GM23338 (cell line): ENCODE results near the gene B3GALT2. TPM values are rescaled to one million over a fixed set of nuclear protein-coding genes. Genes with fewer than 3 reads are reported as not detected.
"Not testable (repeated sequence)": the region's sequence is repeated elsewhere in the genome, so short reads cannot be mapped to it uniquely, and the experiment has no call there.

Experiments
- ATAC-seq: fragments of 200-7000 bp; cut with Tn5 transposase; 3 replicates; pipeline ENCODE4 v1.9.1; 2020
- DNase-seq: peaks from one replicate; pipeline ENCODE4 v3.0.0-alpha.2; 2015; ENCODE audit warnings: low spot score
- H2AFZ ChIP-seq: fragments of 200-600 bp; sonication (generic); 2 replicates; pipeline ENCODE4 v1.8.0; 2016; ENCODE audit warnings: antibody characterized with exemption, mild to moderate bottlenecking, moderate library complexity
- H3F3A ChIP-seq: fragments of 200-600 bp; sonication (generic); replicated peaks from 2 replicates; pipeline ENCODE4 v1.8.0; 2017; ENCODE audit warnings: antibody characterized with exemption, mixed run types, low read depth
- H3K27ac ChIP-seq: fragments of 200-600 bp; sonication (generic); 2 replicates; pipeline ENCODE4 v1.6.1; 2016; ENCODE audit warnings: low read depth
- H3K27me3 ChIP-seq: fragments of 200-600 bp; sonication (generic); 2 replicates; pipeline ENCODE4 v1.8.0; 2016; ENCODE audit warnings: mild to moderate bottlenecking, mixed run types, moderate library complexity; ENCODE audit not compliant: insufficient read depth
- H3K36me3 ChIP-seq: fragments of 200-600 bp; sonication (generic); 2 replicates; pipeline ENCODE4 v1.8.0; 2016; ENCODE audit warnings: mild to moderate bottlenecking; ENCODE audit not compliant: insufficient read depth
- H3K4me1 ChIP-seq: fragments of 200-600 bp; sonication (generic); 2 replicates; pipeline ENCODE4 v1.8.0; 2016; ENCODE audit warnings: mild to moderate bottlenecking, moderate library complexity; ENCODE audit not compliant: insufficient read depth
- H3K4me2 ChIP-seq: fragments of 200-600 bp; sonication (generic); 2 replicates; pipeline ENCODE4 v1.7.1; 2017; ENCODE audit warnings: mixed run types
- H3K4me3 ChIP-seq: fragments of 200-600 bp; sonication (generic); 2 replicates; pipeline ENCODE4 v1.6.1; 2016; ENCODE audit warnings: mixed run types
- H3K79me2 ChIP-seq: fragments of 200-600 bp; sonication (generic); replicated peaks from 2 replicates; pipeline ENCODE4 v1.8.0; 2017; ENCODE audit warnings: mild to moderate bottlenecking; ENCODE audit not compliant: insufficient read depth
- H3K9me2 ChIP-seq: fragments of 200-600 bp; sonication (generic); 2 replicates; pipeline ENCODE4 v1.8.0; 2017; ENCODE audit not compliant: insufficient read depth
- H4K20me1 ChIP-seq: fragments of 200-600 bp; sonication (generic); replicated peaks from 2 replicates; pipeline ENCODE4 v1.8.0; 2017; ENCODE audit warnings: mild to moderate bottlenecking; ENCODE audit not compliant: insufficient read depth
- H3K27ac Mint-ChIP-seq: 2 replicates; pipeline ENCODE4 v1.8.0; 2020; ENCODE audit warnings: inconsistent platforms, mild to moderate bottlenecking, moderate library complexity, mixed read lengths
- H3K27me3 Mint-ChIP-seq: 3 replicates; pipeline ENCODE4 v1.8.0; 2022; ENCODE audit warnings: low read depth, mild to moderate bottlenecking, moderate library complexity, mixed read lengths, inconsistent platforms; ENCODE audit not compliant: insufficient read depth, poor library complexity
- H3K36me3 Mint-ChIP-seq: 3 replicates; pipeline ENCODE4 v1.8.0; 2021; ENCODE audit warnings: low read depth, mild to moderate bottlenecking, inconsistent platforms, moderate library complexity, mixed read lengths
- H3K4me1 Mint-ChIP-seq: 3 replicates; pipeline ENCODE4 v1.8.0; 2020; ENCODE audit warnings: mild to moderate bottlenecking, inconsistent platforms, mixed read lengths
- H3K4me3 Mint-ChIP-seq: 3 replicates; pipeline ENCODE4 v1.8.0; 2021; ENCODE audit warnings: moderate library complexity, mild to moderate bottlenecking, inconsistent platforms, mixed read lengths
- H3K9me3 Mint-ChIP-seq: 3 replicates; pipeline ENCODE4 v1.8.0; 2020; ENCODE audit warnings: moderate library complexity, mild to moderate bottlenecking, inconsistent platforms, mixed read lengths
- ETS1 ChIP-seq: IDR thresholded peaks from 2 replicates; pipeline ENCODE4 v1.6.1; 2016; ENCODE audit warnings: antibody characterized with exemption
- EZH2 ChIP-seq: fragments of 200-600 bp; sonication (generic); IDR thresholded peaks from one replicate; pipeline ENCODE4 v1.8.0; 2017; ENCODE audit warnings: antibody characterized with exemption, mild to moderate bottlenecking, low read depth; ENCODE audit not compliant: unreplicated experiment
- EZH2phosphoT487 ChIP-seq: fragments of 200-600 bp; sonication (generic); IDR thresholded peaks from one replicate; pipeline ENCODE4 v1.8.1; 2018; ENCODE audit warnings: antibody characterized with exemption; ENCODE audit not compliant: unreplicated experiment
- JUNB ChIP-seq: IDR thresholded peaks from one replicate; pipeline ENCODE4 v1.6.1; 2016; ENCODE audit warnings: antibody characterized with exemption; ENCODE audit not compliant: unreplicated experiment
- NANOG ChIP-seq: IDR thresholded peaks from 2 replicates; pipeline ENCODE4 v1.6.1; 2016; ENCODE audit warnings: antibody characterized with exemption, borderline replicate concordance
- POLR2AphosphoS5 ChIP-seq: IDR thresholded peaks from 2 replicates; pipeline ENCODE4 v1.6.1; 2016; ENCODE audit warnings: antibody characterized with exemption, low read depth
- REST ChIP-seq: IDR thresholded peaks from one replicate; pipeline ENCODE4 v1.6.1; 2018; ENCODE audit warnings: antibody characterized with exemption; ENCODE audit not compliant: unreplicated experiment
- STAT1 ChIP-seq: IDR thresholded peaks from one replicate; pipeline ENCODE4 v1.6.1; 2016; ENCODE audit warnings: antibody characterized with exemption; ENCODE audit not compliant: unreplicated experiment
- ZNF331 ChIP-seq: fragments of 250-450 bp; sonication (Bioruptor Pico); IDR thresholded peaks from 2 replicates; pipeline ENCODE4 v1.5.0; 2020; ENCODE audit warnings: low read depth, mild to moderate bottlenecking, moderate library complexity
- polyA plus RNA-seq: library from polyadenylated mRNA; unstranded; fragments of >200 nt; fragmentation: Nextera tagmentation; extraction: Ambion mirVana; gene quantifications from 2 replicates; pipeline ENCODE4 v1.2.1, GENCODE V29; 2016
- total RNA-seq: library from RNA; depleted of rRNA; stranded (reverse); fragments of >200 nt; shearing (Covaris generic); gene quantifications from 2 replicates; pipeline ENCODE4 v1.2.3, GENCODE V29; 2014

The B3GALT2 gene
- total and polyA plus RNA-seq, 2 experiments from 2014 or later = 1.2 TPM; not detected in 1

DNA sequence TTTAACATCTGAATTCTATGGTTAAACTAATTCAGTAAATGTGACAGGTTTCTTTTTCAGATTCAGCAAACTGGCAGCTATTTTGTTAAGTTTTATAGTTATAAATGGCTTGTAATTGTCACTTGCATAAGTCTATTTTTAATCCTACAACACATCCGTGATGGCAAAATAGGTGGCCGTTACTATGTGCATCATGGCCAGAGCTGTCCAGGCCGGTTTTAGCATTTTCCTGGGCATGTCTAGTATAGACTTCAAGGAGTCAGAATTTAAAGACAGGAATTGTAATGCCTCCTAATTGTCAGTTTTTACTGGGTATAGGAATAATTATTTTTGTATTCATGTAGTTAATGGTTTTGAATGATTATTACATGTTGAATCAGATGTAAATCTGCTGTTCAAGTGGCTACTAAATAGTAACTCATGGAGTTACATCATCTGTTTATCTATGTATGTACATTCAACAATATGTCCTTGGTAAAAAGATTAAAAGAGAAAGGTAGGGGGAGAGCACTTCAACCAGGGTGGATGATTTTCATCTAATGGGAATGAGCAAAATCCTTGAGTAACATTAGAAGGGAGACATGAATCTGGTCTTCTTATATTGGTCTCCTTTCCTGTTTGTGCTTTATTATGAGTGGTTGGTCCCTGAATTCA, 3.2 kb upstream of the B3GALT2 start (continued):
- TF ChIP-seq ETS1 (no peak), EZH2phosphoT487 (no peak), NANOG (no peak), POLR2AphosphoS5 (no peak), STAT1 (no peak), JUNB (no peak), EZH2 (no peak)

- peaks cover 32% of the 10 kb centered on the region for H3K36me3 Mint-ChIP-seq
- H3K27me3 ChIP-seq, ATAC-seq, H2AFZ ChIP-seq, H3K4me3 Mint-ChIP-seq, H3K27me3 Mint-ChIP-seq, H3K27ac ChIP-seq, H3K36me3 ChIP-seq, H3K9me2 ChIP-seq, H3K4me2 ChIP-seq, DNase-seq, H3K4me1 ChIP-seq, H3K4me3 ChIP-seq, H4K20me1 ChIP-seq, H3F3A ChIP-seq: not testable (repeated sequence)
- peaks cover 94% of the 10 kb centered on the region for H3K79me2 ChIP-seq
- H3K4me1 Mint-ChIP-seq = peaks cover 30% of the 10 kb centered on the region; the same call in 2 of the 3 replicates
- peaks cover 23% of the 10 kb centered on the region; the same call in 2 of the 3 replicates for H3K9me3 Mint-ChIP-seq
- peak overlapping the region; percentile 59; the same call in 1 of the 2 replicates for H3K27ac Mint-ChIP-seq
Measured at GRCh38 chr1:193188915-193189314, 2.5 kb upstream of the B3GALT2 start.

- H3K27me3 Mint-ChIP-seq = no peaks in the 10 kb centered on the region
- H3K4me2 ChIP-seq = no peak overlapping the region
- peaks cover 1% of the 10 kb centered on the region; the same call in 1 of the 2 replicates for H3K36me3 ChIP-seq
- peaks cover 5% of the 10 kb centered on the region; the same call in 1 of the 2 replicates for H4K20me1 ChIP-seq
- H2AFZ ChIP-seq = no peak overlapping the region
- H3K4me3 ChIP-seq = no peak overlapping the region
- H3K9me2 ChIP-seq = no peaks in the 10 kb centered on the region
- H3K4me3 Mint-ChIP-seq = no peak overlapping the region
- H3K27ac Mint-ChIP-seq = peak overlapping the region; percentile 61; the same call in 1 of the 2 replicates
- H3F3A ChIP-seq = no peaks in the 10 kb centered on the region
- peaks cover 18% of the 10 kb centered on the region; the same call in 2 of the 3 replicates for H3K36me3 Mint-ChIP-seq
- ATAC-seq = no peak
- peaks cover 13% of the 10 kb centered on the region; the same call in 2 of the 3 replicates for H3K9me3 Mint-ChIP-seq
- no peaks in the 10 kb centered on the region for H3K27me3 ChIP-seq
- peaks cover 30% of the 10 kb centered on the region; the same call in 2 of the 3 replicates for H3K4me1 Mint-ChIP-seq
- DNase-seq = no peak
- 0 out of 2 replicates have a peak, but pooled peaks cover 7% of the 10 kb centered on the region for H3K4me1 ChIP-seq
- H3K79me2 ChIP-seq = peaks cover 89% of the 10 kb centered on the region
- TF ChIP-seq NANOG (no peak), ETS1 (no peak), EZH2 (no peak), STAT1 (no peak), POLR2AphosphoS5 (no peak), ZNF331 (CRISPR knock-in tag) (no peak), REST (no peak)
- H3K27ac ChIP-seq = no peak overlapping the region
Measured at GRCh38 chr1:193187114-193187513, 701 bp upstream of the B3GALT2 start.
